ENCODE data around the gene TIMM29. TPM values are rescaled to one million over a fixed set of nuclear protein-coding genes. Genes with fewer than 3 reads are reported as not detected.
A peak's percentile ranks its signal among the peaks of the same experiment; 100 is the strongest.

Gene TIMM29
- total RNA-seq, 2 donors from 2014 or later: 20.0 to 26.8 TPM

DNA sequence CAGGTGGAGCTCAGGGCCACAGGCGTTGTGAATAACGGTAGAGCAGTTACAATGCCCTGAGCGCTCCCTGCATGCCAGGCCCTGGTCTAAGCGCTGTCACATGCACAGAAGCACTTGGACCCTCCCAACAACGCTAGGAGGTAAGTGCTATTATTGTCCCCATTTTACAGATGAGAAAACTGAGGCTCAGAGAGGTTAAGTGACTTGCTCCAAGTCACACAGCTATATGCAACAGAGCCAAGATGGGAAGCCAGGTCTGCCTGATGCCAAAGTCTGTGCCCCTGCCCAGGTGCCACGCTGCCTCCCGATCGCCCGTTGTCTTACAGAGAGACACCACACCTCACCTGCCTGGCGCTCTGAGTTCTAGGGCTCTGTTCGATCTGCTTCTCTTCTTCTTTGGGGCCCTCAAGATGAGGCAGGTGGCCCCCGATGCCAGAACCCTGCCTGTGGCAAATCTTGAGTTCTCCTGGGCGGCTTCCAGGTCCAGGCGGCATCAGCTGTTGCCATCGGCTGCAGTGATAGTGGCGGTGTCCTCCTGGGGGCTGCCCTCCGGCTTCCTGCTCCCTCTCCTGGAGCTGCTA is 20.1 kb upstream of the TIMM29 start:
- Histone ChIP-seq H3K4me3 (ENCODE audit: low read length) (no peak overlapping the region), H3K36me3 (ENCODE audit: control insufficient read depth, insufficient read depth, low read length) (peaks cover 45% of the 10 kb centered on the region), H3K27ac (ENCODE audit: low read depth, low read length) (no peak overlapping the region), H3K27me3 (ENCODE audit: control insufficient read depth, insufficient read depth, low read length, poor library complexity, severe bottlenecking) (no peaks in the 10 kb centered on the region), H3K9ac (ENCODE audit: extremely low read depth, low read length, poor library complexity, severe bottlenecking) (no peak overlapping the region), H3K4me1 (ENCODE audit: control insufficient read depth, insufficient read depth, low read length) (no peaks in the 10 kb centered on the region), H3K9me3 (ENCODE audit: control insufficient read depth, low read length) (no peaks in the 10 kb centered on the region)
- DNase-seq: peak; percentile 32
- no peak overlapping the region for H3K4me3 Mint-ChIP-seq
- TF ChIP-seq, protein P1, sequence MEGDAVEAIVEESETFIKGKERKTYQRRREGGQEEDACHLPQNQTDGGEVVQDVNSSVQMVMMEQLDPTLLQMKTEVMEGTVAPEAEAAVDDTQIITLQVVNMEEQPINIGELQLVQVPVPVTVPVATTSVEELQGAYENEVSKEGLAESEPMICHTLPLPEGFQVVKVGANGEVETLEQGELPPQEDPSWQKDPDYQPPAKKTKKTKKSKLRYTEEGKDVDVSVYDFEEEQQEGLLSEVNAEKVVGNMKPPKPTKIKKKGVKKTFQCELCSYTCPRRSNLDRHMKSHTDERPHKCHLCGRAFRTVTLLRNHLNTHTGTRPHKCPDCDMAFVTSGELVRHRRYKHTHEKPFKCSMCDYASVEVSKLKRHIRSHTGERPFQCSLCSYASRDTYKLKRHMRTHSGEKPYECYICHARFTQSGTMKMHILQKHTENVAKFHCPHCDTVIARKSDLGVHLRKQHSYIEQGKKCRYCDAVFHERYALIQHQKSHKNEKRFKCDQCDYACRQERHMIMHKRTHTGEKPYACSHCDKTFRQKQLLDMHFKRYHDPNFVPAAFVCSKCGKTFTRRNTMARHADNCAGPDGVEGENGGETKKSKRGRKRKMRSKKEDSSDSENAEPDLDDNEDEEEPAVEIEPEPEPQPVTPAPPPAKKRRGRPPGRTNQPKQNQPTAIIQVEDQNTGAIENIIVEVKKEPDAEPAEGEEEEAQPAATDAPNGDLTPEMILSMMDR (conservative IDR thresholded peaks at IDR 0.05): no peak
- H3K4me1 Mint-ChIP-seq: no peaks in the 10 kb centered on the region
- H3K36me3 Mint-ChIP-seq (ENCODE audit: low read depth): peaks cover 45% of the 10 kb centered on the region
- H3K9me3 Mint-ChIP-seq: peaks cover 3% of the 10 kb centered on the region
- no peak overlapping the region for H3K27ac Mint-ChIP-seq
- WGBS, 2 experiments (ENCODE audit: insufficient coverage in 1 of 2, insufficient read length in 1 of 2): 95 to 98% methylated on average over 14 to 17 of the region's 17 CpGs
- no peaks in the 10 kb centered on the region for H3K27me3 Mint-ChIP-seq (ENCODE audit: insufficient read depth)

DNA sequence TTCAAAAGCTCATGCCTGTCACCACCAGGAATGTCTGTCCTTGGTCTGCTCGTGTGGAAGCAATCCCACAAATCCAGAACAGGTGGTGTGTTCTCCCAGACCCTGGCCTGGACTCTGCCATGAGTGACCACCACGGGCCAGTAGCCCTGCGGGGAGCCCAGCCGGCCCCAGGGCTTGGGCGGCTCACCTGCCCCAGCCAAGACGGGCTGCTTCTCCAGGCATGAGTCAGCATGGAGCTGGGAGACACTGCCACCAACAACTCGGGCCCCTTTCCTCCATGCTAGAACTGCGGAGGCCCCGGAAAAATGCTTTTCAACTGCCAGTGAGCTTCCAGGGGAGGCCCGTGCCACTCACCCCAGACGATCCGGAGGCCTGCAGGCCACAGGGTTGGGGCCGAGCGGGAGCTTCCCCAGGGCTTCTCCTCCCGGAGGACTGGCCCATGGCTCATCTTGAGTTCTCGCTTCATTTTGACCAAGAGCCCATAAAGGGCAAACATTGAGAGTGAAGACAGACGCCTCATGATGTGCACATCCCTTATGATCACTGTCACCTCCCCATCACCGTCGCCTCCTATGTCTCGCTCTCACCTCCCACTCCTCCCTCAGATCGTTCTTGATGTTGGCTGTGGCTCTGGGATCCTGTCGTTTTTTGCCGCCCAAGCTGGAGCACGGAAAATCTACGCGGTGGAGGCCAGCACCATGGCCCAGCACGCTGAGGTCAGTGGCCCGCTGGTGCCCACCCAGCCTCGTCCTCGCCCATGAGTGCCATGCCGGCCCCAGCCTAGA is 16.8 kb upstream of the TIMM29 start:
- Mint-ChIP-seq H3K4me1 (no peaks in the 10 kb centered on the region), H3K36me3 (ENCODE audit: low read depth) (peaks cover 45% of the 10 kb centered on the region), H3K9me3 (no peaks in the 10 kb centered on the region), H3K4me3 (no peak overlapping the region), H3K27me3 (ENCODE audit: insufficient read depth) (no peaks in the 10 kb centered on the region), H3K27ac (peak overlapping the region; percentile 7)
- H3K27ac ChIP-seq (ENCODE audit: low read depth, low read length): no peak overlapping the region
- TF ChIP-seq, protein P1 (conservative IDR thresholded peaks at IDR 0.05): no peak
- H3K4me3 ChIP-seq (ENCODE audit: low read length): no peak overlapping the region
- H3K4me1 ChIP-seq (ENCODE audit: control insufficient read depth, insufficient read depth, low read length): no peaks in the 10 kb centered on the region
- WGBS, 2 experiments (ENCODE audit: insufficient coverage in 1 of 2, insufficient read length in 1 of 2): 93 to 95% methylated on average over 24 to 31 of the region's 31 CpGs
- H3K27me3 ChIP-seq (ENCODE audit: control insufficient read depth, insufficient read depth, low read length, poor library complexity, severe bottlenecking): no peaks in the 10 kb centered on the region
- no peak overlapping the region for H3K9ac ChIP-seq (ENCODE audit: extremely low read depth, low read length, poor library complexity, severe bottlenecking)
- DNase-seq: no peak
- peaks cover 53% of the 10 kb centered on the region for H3K36me3 ChIP-seq (ENCODE audit: control insufficient read depth, insufficient read depth, low read length)
- H3K9me3 ChIP-seq (ENCODE audit: control insufficient read depth, low read length): no peaks in the 10 kb centered on the region

DNA sequence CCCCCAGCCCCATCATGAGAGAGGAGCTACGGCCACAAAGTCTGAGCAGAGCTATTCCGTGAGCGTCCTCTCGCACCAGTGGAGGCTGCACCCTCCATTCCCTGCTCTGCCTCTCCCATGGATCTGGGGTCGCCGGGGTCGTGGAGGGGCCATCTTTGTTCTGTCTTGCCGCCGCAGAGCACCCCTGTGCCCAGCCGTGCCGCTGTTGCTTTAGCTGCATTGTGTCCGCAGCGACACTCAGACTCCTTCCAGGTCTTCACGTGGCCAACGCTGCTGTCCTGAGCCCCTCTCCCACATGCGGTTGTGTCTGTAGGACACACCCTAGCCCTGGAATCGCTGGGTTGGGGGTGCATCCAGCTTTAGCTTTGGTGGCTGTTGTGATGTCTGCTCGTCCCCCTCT is 16.0 kb upstream of the TIMM29 start:
- no peak overlapping the region for H3K4me3 ChIP-seq (ENCODE audit: low read length)
- H3K27me3 Mint-ChIP-seq (ENCODE audit: insufficient read depth): no peaks in the 10 kb centered on the region
- DNase-seq: no peak
- H3K36me3 ChIP-seq (ENCODE audit: control insufficient read depth, insufficient read depth, low read length): peaks cover 48% of the 10 kb centered on the region
- no peaks in the 10 kb centered on the region for H3K9me3 Mint-ChIP-seq
- no peaks in the 10 kb centered on the region for H3K4me1 Mint-ChIP-seq
- no peak overlapping the region for H3K9ac ChIP-seq (ENCODE audit: extremely low read depth, low read length, poor library complexity, severe bottlenecking)
- no peaks in the 10 kb centered on the region for H3K9me3 ChIP-seq (ENCODE audit: control insufficient read depth, low read length)
- H3K36me3 Mint-ChIP-seq (ENCODE audit: low read depth): peaks cover 43% of the 10 kb centered on the region
- H3K27ac ChIP-seq (ENCODE audit: low read depth, low read length): no peak overlapping the region
- H3K4me3 Mint-ChIP-seq: no peak overlapping the region
- no peak overlapping the region for H3K27ac Mint-ChIP-seq
- no peaks in the 10 kb centered on the region for H3K4me1 ChIP-seq (ENCODE audit: control insufficient read depth, insufficient read depth, low read length)
- TF ChIP-seq, protein P1 (conservative IDR thresholded peaks at IDR 0.05): no peak
- no peaks in the 10 kb centered on the region for H3K27me3 ChIP-seq (ENCODE audit: control insufficient read depth, insufficient read depth, low read length, poor library complexity, severe bottlenecking)
- 94 to 97% methylated on average over 17 to 18 of the region's 18 CpGs for WGBS, 2 experiments (ENCODE audit: insufficient coverage in 1 of 2, insufficient read length in 1 of 2)

Measured in endodermal cell (in vitro differentiated cells).